NCI-H2029 (cell line): ENCODE results near the gene KAT8.
A peak's percentile ranks its signal among the peaks of the same experiment; 100 is the strongest.
"Not testable (repeated sequence)": the region's sequence is repeated elsewhere in the genome, so short reads cannot be mapped to it uniquely, and the experiment has no call there.

Experiments used
- DNase-seq: peaks from one replicate; lab custom pipeline; 2025; lab: John Stamatoyannopoulos, UW

Gene KAT8

GRCh38 chr16:31131841-31132271 is 14.4 kb downstream of the KAT8 start:
- no peak for DNase-seq

- DNase-seq, result no peak
These were observed 15.0 kb downstream of the KAT8 start for GRCh38 chr16:31132303-31132979.

- no peak for DNase-seq
These were observed 15.6 kb downstream of the KAT8 start for GRCh38 chr16:31133046-31133501.

DNA sequence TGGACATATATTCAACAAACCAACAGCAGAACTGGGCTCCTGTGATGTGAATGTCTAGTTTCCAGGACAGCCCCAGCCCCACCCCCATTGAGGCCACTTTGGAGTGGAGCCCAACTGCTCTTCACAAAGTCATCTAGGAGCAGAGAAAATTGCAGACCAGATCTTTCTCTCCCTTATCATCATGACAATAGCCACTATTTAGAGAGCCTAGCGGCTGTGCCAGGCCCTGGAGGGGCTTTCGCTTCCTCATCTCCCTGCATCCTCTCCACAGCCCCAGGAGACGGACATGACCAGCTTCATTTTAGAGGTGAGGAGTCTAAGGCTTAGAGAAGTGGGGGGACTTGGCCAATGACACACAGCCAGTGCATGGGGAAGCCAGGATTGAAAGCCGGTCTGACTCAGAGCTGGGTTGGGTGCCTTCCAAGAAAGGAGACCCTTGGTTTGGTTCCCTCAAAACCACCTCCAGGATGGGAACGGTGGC is 16.7 kb downstream of the KAT8 start:
- peak; percentile 28 for DNase-seq

- peak; percentile 57 for DNase-seq
These were observed 17.4 kb downstream of the KAT8 start for GRCh38 chr16:31134625-31135534.

GRCh38 chr16:31135535-31136286 is 18.2 kb downstream of the KAT8 start, which contains the start of gene PRSS8:
TSS of gene PRSS8 (minus strand) at chr16:31135727. CDS start at chr16:31135498, 229 bp downstream.
- DNase-seq, result peak; percentile 41

DNA sequence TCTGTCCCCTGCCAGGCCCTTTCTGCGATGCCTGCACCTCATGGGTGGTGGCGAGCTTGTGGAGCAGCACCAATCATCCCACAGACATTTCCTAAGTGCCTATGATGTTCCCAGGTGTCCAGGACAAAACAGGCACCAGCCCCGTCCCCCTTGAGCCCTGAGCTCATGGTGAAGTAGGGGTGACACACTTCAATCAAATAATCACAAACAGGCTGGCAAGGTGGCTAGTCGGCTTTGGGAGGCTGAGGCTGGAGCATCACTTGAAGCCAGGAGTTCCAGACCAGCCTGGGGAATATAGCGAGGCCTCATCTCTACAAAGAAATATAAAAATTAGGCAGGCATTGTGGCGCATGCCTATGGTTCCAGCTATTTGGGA is 18.8 kb downstream of the KAT8 start:
- DNase-seq, result no peak

- not testable (repeated sequence) for DNase-seq
These were observed 19.5 kb downstream of the KAT8 start for GRCh38 chr16:31136822-31137499.

GRCh38 chr16:31138621-31139578 is 21.4 kb downstream of the KAT8 start:
- DNase-seq, result no peak

DNA sequence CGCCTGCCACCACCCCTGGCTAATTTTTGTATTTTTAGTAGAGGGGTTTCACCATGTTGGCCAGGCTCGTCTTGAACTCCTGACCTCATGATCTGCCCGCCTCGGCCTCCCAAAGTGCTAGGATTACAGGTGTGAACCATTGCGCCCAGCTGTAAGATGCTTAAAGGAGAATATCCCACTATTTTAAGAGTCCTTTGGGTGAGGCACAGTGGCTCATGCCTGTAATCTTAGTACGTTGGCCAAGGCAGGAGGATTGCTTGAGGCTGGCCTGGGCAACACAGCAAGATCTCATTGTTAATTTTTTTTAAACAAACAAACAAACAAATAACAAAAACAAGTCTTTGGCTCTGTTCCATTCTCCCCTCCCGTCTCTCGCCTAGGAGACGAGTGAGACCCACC is 23.6 kb downstream of the KAT8 start:
- not testable (repeated sequence) for DNase-seq

GRCh38 chr16:31141489-31142108 is 24.1 kb downstream of the KAT8 start:
- DNase-seq, result no peak

- DNase-seq, result peak; percentile 97
These were observed 24.9 kb downstream of the KAT8 start for GRCh38 chr16:31142109-31143010.

GRCh38 chr16:31143011-31143693 is 25.7 kb downstream of the KAT8 start:
- no peak for DNase-seq

- DNase-seq, result no peak
These were observed 26.3 kb downstream of the KAT8 start for GRCh38 chr16:31143694-31144148.

GRCh38 chr16:31144418-31144817 is 27.0 kb downstream of the KAT8 start:
- not testable (repeated sequence) for DNase-seq

- DNase-seq, result no peak
These were observed 28.0 kb downstream of the KAT8 start for GRCh38 chr16:31145398-31145990.

GRCh38 chr16:31147574-31147973 is 30.1 kb downstream of the KAT8 start:
- no peak for DNase-seq

DNA sequence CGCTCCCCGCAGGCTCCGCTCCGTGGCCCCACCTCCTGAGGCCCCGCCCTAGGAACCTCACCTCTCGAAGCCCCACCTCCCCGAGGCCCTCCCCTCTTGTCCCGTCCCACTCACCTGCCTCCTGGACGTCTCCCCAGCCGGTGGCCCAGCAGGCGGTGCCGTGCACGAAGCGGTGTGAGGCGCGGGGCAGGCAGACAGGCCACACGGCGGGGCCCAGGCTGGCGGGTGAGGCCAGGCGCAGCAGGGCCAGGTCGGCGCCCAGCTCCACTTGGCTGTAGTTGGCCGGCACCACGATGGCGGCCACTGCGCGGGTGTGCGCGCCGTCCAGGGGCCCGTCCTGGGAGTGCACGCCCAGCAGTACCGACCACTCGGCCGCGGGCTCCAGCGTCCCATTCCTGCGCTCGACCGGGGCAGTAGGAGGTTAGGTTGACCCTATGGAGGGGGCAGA is 30.8 kb downstream of the KAT8 start:
- peak; percentile 22 for DNase-seq
